B cell (primary cell): Measurements from ENCODE around the gene CSNK2A2.

Experiments
- EZH2 ChIP-seq: IDR thresholded peaks from 2 replicates; pipeline ENCODE4 v1.6.1; 2012; ENCODE audit warnings: borderline replicate concordance, low read depth, mild to moderate bottlenecking, moderate library complexity, low read length; ENCODE audit not compliant: insufficient read depth, poor library complexity, severe bottlenecking
- TF ChIP-seq, protein P1 (sequence below): fragments of 200-600 bp; IDR thresholded peaks from one replicate; pipeline ENCODE4 v1.8.0; 2022; ENCODE audit warnings: antibody characterized with exemption, mild to moderate bottlenecking

DNA sequence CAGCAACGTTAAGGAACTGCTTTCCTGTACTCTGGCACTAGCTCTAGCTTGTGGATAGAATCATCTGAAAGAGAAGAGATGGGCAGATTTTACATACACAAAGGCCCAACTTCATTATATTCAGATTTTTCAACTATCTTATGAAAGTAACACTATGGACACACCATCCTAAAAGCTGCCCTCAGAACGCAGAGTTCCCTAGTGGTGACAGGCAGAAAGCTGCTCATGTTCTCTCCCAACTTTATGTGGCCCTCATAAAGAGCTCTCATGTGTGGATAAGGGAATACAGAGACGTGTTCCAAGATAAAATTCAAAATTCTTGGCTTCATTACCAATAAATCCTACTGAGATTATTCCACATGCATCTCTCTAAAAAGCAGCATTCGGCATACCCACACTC is 70.3 kb downstream of the CSNK2A2 start:
- TF ChIP-seq, protein P1, sequence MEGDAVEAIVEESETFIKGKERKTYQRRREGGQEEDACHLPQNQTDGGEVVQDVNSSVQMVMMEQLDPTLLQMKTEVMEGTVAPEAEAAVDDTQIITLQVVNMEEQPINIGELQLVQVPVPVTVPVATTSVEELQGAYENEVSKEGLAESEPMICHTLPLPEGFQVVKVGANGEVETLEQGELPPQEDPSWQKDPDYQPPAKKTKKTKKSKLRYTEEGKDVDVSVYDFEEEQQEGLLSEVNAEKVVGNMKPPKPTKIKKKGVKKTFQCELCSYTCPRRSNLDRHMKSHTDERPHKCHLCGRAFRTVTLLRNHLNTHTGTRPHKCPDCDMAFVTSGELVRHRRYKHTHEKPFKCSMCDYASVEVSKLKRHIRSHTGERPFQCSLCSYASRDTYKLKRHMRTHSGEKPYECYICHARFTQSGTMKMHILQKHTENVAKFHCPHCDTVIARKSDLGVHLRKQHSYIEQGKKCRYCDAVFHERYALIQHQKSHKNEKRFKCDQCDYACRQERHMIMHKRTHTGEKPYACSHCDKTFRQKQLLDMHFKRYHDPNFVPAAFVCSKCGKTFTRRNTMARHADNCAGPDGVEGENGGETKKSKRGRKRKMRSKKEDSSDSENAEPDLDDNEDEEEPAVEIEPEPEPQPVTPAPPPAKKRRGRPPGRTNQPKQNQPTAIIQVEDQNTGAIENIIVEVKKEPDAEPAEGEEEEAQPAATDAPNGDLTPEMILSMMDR: no peak
- no peak for TF ChIP-seq EZH2
